MV-4-11 (cell line): ENCODE data around the gene DCDC2C.

Source experiments
- DNase-seq: peaks from one replicate; lab custom pipeline; 2025; lab: John Stamatoyannopoulos, UW

DCDC2C gene

GRCh38 chr2:3837086-3837485 lies 133.7 kb downstream of the DCDC2C start:
- DNase-seq: no peak

- peak; percentile 51 for DNase-seq
These were observed 135.0 kb downstream of the DCDC2C start for GRCh38 chr2:3838348-3838747.

- no peak for DNase-seq
These were observed 136.1 kb downstream of the DCDC2C start for GRCh38 chr2:3839476-3839875.

- no peak for DNase-seq
These were observed 137.3 kb downstream of the DCDC2C start for GRCh38 chr2:3840611-3841155.

DNA sequence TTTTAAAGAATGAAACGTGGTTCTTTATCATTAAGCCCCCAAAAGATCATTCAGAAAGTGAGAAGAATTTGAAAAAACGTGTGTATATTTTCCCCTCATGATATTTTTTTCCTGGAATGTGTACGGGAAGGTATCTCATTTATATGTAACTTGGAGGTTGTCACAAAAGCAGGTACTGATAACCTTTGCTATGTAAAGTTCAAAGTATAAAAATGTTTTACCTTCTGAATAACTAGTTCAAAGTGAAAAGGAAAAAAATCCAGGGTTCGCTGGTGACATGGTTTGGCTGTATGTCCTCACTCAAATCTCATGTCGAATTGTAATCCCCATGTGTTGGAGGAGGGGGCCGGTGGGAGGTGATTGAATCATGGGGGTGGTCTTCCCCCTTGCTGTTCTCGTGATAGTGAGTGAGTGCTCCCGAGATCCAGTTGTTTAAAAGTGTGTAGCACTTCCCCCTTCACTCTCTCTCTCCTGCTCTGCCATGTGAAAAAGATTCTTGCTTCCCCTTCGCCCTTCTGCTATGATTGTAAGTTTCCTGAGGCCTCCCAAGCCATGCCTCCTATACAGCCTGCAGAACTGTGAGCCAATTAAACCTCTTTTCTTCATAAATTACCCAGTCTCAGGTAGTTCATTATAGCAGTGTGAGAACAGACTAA lies 144.2 kb downstream of the DCDC2C start:
- no peak for DNase-seq

DNA sequence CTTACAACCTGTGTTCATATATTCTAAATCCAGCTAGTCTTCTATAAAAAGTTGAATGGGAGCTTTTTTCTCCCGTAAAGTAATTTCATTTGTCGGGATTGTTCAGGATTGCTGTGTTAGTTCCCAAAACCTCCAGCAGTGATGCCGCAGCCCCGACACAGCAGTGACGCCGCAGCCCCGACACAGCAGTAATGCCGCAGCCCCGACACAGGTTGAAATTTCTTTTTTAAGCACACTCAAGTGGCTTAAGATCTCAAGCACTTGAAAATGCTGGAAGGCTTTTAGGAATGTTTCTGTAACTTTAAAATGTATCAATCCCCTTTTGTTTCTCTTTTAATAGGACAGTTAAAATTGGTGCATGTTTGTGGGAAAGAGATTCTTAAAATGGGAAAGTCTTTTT lies 145.4 kb downstream of the DCDC2C start:
- no peak for DNase-seq

GRCh38 chr2:3849213-3849612 lies 145.8 kb downstream of the DCDC2C start:
- no peak for DNase-seq

- no peak for DNase-seq
These were observed 154.2 kb downstream of the DCDC2C start for GRCh38 chr2:3857576-3857975.

DNA sequence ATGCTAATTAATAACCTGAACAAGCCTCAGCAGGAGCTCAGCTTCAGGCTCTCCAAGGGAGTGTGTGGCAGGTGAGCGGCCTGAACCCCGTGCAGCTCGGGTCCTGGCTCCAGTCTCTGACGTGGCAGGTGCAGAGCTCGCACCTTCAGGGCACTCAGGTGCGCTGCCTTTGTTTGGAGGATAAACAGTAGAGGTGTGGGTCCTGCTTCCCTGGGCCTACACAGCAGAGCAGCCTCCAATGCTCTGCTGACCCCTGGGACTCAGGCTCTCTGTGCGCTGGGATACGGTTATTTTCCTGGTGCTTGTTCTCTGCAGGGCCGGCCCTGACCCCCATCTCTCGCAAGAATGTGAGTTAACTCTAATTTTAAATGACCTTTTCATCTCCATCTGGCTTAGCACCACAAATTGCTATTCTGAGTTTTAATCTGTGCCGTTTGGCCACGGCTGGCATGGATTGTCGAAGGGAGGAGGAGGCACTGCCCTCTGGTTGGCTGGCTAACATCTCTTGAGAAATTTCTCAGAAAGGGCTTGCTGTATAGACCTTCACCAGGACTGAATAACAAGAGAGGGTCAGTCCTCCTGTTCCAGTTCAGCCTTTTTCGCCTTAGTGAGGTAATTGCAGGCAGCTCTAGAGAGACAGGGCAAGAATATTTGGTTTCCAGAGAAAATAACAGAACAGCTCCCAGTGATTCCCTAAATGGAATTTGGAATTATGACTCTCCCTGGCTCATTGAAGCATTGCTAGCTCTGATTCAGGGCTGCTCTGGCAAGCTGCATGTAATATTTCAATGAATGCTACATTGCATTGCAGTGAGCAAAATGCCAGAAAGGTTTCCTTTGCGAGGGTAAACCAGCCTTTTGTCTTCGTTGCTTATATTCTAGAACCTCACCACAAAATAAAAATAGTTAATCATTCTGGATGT lies 161.8 kb downstream of the DCDC2C start:
- DNase-seq: no peak

DNA sequence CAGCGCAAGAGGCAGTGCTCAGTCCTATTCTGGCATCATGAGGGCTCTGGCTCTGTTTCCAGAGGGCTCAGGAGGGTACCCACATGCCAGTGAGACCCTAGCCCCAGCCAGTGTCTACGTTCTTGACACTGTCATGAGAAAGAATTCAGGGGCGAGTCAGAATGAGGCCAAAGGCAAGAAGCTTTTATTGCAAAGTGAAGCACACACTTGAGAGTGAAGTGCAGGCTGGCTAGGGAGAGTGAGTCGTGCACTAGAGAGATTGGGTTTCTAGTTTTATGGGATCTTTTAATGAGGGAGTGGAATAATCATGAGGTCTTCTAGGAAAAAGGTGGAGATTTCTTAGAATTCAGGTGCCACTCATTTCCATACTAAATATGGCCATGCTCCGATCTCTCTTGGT lies 164.1 kb downstream of the DCDC2C start:
- no peak for DNase-seq

- DNase-seq: no peak
These were observed 164.8 kb downstream of the DCDC2C start for GRCh38 chr2:3868012-3868805.

- no peak for DNase-seq
These were observed 166.8 kb downstream of the DCDC2C start for GRCh38 chr2:3870222-3870621.

- peak; percentile 44 for DNase-seq
These were observed 167.6 kb downstream of the DCDC2C start for GRCh38 chr2:3871002-3871401.

DNA sequence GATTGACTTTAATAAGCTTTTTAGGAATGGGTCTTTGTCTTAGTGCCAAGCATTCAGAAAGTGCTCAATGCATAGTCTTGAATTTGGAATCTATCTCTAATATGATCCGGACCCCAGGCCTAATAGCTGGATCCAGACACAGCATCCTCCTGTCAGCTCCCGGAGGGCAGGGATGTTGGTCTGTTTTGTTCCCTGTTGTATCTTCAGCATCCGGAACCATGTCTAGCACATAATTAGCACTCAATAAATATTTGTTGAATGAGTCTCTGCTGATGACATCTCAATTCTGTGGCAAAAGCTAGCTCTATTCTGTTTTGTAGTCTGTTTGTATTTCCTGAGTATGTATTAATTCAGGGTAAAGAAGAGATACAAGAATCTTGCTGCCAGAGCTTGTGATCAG lies 169.1 kb downstream of the DCDC2C start:
- no peak for DNase-seq

- no peak for DNase-seq
These were observed 170.5 kb downstream of the DCDC2C start for GRCh38 chr2:3873899-3874298.

GRCh38 chr2:3876221-3876620 lies 172.8 kb downstream of the DCDC2C start:
- no peak for DNase-seq

GRCh38 chr2:3876685-3877084 lies 173.3 kb downstream of the DCDC2C start:
- DNase-seq: no peak

DNA sequence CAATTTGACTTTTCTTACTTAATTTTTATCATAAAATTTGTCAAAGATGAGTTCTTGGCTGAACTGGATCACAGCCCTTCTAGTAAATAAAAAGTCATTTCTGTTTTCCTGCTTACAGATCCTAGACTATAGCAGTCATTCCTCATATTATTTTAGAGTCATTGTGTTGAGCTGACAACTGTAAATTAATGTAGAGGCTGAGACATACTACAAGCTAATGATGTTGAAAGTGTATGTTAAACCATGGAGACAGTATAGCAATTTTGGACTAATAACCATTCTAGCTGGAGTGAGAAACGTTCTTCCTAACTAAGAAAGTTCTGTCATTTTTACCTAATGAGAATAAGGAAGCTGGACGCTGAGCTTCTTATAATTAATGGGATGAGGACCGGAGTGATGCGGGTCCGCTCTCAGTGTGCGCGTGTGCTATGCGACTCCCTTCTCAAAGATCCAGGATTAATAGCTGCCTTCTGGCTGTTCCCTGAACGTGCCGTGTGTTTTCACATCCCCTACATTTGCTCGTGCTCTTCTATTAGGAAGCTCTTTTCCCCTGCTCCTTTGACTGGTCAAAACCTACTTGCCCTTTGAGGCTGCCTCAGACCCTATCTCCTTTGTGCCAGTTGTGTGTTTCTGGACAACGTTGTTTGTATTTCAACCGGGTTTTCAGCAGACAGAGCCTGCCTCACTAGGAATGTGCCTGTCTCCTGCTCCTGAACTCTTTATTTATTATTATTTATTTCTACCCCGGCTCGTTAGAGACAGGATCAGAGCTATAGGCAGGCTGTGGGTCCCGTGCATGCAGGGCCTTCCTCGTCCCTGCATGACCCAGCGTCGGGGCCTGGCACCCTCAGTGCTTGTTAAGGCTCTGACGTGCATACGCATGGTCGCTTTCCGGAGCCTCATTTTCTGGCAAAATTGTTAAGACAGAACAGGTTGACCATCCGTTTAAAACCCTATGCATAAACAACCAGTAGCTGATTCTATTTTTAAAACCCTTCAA lies 182.6 kb downstream of the DCDC2C start:
- no peak for DNase-seq

DNA sequence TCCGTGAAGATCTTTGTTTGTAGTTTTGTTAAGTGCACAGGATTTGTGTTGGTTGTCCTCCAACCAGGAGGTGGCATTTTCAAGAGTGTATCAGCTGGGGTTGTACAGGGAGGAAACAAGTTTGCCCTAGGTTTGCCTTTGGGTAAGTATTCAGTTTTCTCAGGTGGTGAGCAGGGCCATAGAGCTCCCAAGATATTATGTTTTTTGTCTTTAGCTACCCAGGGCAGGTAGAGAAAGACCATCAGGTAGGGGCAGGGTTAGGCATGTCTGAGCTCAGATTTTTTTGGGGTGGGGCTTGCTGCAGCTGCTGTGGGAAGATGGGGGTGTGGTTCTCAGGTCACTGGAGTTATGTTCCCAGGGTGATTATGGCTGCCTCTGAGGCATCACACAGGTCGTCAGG lies 191.6 kb downstream of the DCDC2C start:
- DNase-seq: no peak
